PFSK-1 (cell line): ENCODE results near the gene PTS.

Source experiments
- FOXP2 ChIP-seq: optimal IDR thresholded peaks from 2 replicates; pipeline ENCODE3; 2011; ENCODE audit warnings: borderline replicate concordance, control low read depth, inconsistent platforms; ENCODE audit not compliant: insufficient read depth; ENCODE audit errors: extremely low read length, extremely low read depth
- POLR2AphosphoS5 ChIP-seq: IDR thresholded peaks from 2 replicates; pipeline ENCODE4 v1.6.1; 2012; ENCODE audit warnings: low read depth, mild to moderate bottlenecking, control low read depth, low read length, moderate library complexity
- REST ChIP-seq, 2 experiments: IDR thresholded peaks; 2 replicates each; pipeline versions ENCODE4 v1.6.1 to v1.8.0; 2011 to 2012; ENCODE audit warnings: low read depth in 2 of 2, low read length in 2 of 2, control low read depth in 1 of 2, inconsistent platforms in 1 of 2, mild to moderate bottlenecking in 1 of 2, moderate library complexity in 1 of 2; ENCODE audit not compliant: insufficient read depth in 1 of 2
- SIN3A ChIP-seq: IDR thresholded peaks from 2 replicates; pipeline ENCODE4 v1.6.1; 2012; ENCODE audit warnings: mild to moderate bottlenecking, low read length, moderate library complexity, borderline replicate concordance; ENCODE audit not compliant: insufficient read depth
- TAF1 ChIP-seq: IDR thresholded peaks from 2 replicates; pipeline ENCODE4 v1.6.1; 2012; ENCODE audit warnings: low read length, control low read depth, borderline replicate concordance; ENCODE audit not compliant: insufficient read depth

The PTS gene

GRCh38 chr11:112229159-112229558 is 2.9 kb downstream of the PTS start:
- TF ChIP-seq SIN3A: no peak
- TF ChIP-seq REST (IDR thresholded peaks at IDR 0.05; ENCODE audit: insufficient read depth in 1 of 2, low read depth in 2 of 2, low read length in 2 of 2): no peak
- TF ChIP-seq TAF1: no peak
- no peak for TF ChIP-seq FOXP2
- TF ChIP-seq POLR2AphosphoS5: no peak

- TF ChIP-seq REST (IDR thresholded peaks at IDR 0.05; ENCODE audit: insufficient read depth in 1 of 2, low read depth in 2 of 2, low read length in 2 of 2): no peak
- TF ChIP-seq TAF1: no peak
- no peak for TF ChIP-seq FOXP2
Observed at GRCh38 chr11:112229746-112230433, 3.7 kb downstream of the PTS start.

- TF ChIP-seq REST (IDR thresholded peaks at IDR 0.05; ENCODE audit: insufficient read depth in 1 of 2, low read depth in 2 of 2, low read length in 2 of 2): no peak
- TF ChIP-seq SIN3A: no peak
- no peak for TF ChIP-seq TAF1
- no peak for TF ChIP-seq FOXP2
- no peak for TF ChIP-seq POLR2AphosphoS5
Observed at GRCh38 chr11:112231952-112232351, 5.7 kb downstream of the PTS start.

- no peak for TF ChIP-seq TAF1
- TF ChIP-seq SIN3A: no peak
- no peak for TF ChIP-seq FOXP2
- TF ChIP-seq REST (IDR thresholded peaks at IDR 0.05; ENCODE audit: insufficient read depth in 1 of 2, low read depth in 2 of 2, low read length in 2 of 2): no peak
- no peak for TF ChIP-seq POLR2AphosphoS5
Observed at GRCh38 chr11:112235750-112236390, 9.6 kb downstream of the PTS start.

GRCh38 chr11:112237451-112237850 is 11.2 kb downstream of the PTS start:
- TF ChIP-seq TAF1 (no peak), POLR2AphosphoS5 (no peak), SIN3A (no peak), REST (IDR thresholded peaks at IDR 0.05; ENCODE audit: insufficient read depth in 1 of 2, low read depth in 2 of 2, low read length in 2 of 2) (no peak), FOXP2 (no peak)
